GM21825 (cell line): Measurements from ENCODE around the gene ATP9A.
"Not testable (repeated sequence)": the region's sequence is repeated elsewhere in the genome, so short reads cannot be mapped to it uniquely, and the experiment has no call there.

Experiments
- ATAC-seq: cut with Tn5 transposase; IDR thresholded peaks from one replicate; pipeline ENCODE4 v1.9.1; 2021; ENCODE audit warnings: mild to moderate bottlenecking, moderate library complexity; ENCODE audit not compliant: unreplicated experiment

ATP9A gene

GRCh38 chr20:51696304-51697071 is 71.7 kb downstream of the ATP9A start:
- ATAC-seq: no peak

DNA sequence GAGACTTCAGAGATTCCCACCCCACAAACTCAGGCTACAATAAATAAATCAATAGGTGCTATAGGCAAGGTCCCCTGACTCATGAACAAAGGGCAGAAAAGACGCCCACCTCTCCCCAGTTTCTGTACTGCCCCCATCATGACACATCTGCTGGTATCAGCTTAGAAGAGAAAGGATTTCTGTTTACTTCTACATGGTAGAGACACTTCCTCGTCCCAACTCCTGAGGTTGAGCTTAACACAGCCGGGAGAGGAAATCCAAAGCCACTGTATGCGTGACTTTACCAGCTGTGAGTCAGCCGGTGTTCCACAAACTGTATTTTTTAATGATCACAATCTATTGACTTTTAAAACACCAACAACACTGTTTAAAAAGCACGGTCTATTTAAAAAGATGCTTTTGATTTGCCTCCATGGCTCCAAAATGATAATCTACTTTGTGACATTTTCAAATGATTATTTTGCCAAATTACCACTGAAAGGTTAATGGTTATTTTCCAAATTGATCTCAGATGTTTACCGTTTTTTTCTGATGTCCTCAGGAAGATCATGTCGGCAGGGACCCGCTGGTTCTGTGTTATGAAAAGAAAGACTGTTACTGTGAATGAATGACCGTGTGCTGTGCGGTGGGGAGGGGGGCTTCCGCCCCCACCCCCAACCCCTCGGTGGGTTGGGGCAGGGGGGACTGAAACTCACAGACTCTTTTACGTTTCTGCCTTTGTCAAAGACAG is 72.5 kb downstream of the ATP9A start:
- ATAC-seq: no peak

DNA sequence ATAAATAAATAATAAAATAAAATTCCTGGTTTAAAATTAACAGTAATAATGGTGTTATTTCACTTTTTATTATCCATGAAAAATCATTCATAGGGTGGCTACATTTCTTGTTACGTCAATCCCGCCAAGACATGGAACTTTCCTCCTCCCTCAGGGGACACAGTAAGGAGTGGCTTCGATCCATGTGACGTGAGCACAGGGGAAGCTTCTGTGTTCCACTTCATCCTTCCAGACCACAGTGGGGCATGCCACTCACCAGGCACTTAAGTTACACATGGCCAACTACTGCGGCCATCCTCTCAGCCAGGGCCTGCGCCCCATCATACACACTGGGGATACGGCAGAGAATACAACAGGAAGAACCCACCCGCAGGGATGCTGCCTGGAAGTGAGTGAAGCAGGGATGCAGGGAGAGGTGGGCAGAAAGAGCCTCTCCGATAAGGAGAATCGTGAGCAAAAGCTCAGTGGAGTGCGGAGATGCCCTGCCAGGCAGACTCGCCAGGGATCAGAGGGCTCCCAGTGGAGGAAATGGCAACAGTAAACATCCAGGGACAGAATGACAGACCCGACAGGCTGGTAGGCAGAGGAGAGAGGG is 75.3 kb downstream of the ATP9A start:
- ATAC-seq: no peak

- no peak for ATAC-seq
Observed at GRCh38 chr20:51691703-51692102, 76.5 kb downstream of the ATP9A start.

DNA sequence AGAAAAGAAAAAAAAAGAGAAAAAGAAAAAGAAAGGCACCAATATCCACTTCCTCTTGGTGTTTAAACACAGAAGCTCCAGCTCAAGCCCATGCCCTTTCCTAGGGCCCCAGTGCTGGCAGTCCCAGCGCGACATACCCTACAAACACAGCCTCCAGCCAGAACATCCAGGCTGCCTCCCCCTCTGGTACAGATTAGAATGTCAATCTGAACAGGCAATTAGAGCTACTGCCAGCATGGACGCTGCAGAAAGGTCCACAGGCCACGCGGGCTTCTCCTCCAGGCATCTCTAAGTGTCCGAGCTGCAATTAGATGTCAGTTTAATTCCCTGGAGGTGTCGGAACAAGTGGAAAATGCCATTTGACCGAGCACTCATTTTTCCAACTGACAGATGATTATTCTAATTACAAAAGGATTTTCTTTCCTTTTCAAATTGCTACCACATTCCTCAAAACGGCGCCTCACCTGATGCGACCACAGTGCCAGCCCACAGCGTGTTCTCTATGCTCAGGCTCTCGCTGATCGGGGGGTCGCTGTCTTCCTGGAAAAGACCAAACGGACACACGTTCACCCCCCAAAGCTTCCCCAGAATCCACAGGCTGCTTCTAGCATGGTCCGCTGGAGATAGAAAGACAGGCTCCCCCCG is 79.5 kb downstream of the ATP9A start:
- no peak for ATAC-seq

- ATAC-seq: no peak
Observed at GRCh38 chr20:51687630-51688029, 80.6 kb downstream of the ATP9A start.

- no peak for ATAC-seq
Observed at GRCh38 chr20:51687108-51687507, 81.1 kb downstream of the ATP9A start.

- not testable (repeated sequence) for ATAC-seq
Observed at GRCh38 chr20:51685494-51685893, 82.7 kb downstream of the ATP9A start.

GRCh38 chr20:51680067-51680749 is 88.0 kb downstream of the ATP9A start:
- no peak for ATAC-seq

DNA sequence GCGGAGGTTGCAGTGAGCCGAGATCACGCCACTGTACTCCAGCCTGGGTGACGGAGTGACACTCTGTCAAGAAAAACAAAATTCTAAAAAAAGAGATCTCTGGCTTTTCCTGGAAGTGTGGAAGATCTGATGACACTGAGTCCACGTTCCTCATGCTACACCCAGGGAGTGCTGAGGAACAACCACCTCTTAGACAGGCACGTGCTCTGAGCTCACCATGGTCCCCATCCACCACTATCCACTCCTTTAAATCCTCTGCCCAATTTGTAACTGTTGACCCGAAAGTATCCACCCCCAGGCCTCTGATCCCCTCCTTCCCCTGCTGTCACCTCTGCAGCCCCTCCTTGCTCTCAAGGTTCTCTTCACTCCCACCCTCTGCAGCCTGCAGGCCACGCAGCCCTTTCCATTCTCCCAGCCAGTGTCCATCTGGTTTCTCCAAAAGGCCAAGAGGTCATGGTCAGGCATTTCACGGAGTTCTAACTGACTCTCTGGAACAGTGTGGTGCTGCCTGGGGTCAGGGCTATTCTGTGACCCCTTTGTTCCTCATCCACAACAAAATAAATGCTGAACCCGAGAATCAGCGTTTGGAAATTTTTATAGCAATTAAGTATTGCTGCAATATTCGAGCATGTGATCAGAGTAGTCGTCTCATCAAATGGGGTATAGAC is 88.8 kb downstream of the ATP9A start:
- no peak for ATAC-seq

DNA sequence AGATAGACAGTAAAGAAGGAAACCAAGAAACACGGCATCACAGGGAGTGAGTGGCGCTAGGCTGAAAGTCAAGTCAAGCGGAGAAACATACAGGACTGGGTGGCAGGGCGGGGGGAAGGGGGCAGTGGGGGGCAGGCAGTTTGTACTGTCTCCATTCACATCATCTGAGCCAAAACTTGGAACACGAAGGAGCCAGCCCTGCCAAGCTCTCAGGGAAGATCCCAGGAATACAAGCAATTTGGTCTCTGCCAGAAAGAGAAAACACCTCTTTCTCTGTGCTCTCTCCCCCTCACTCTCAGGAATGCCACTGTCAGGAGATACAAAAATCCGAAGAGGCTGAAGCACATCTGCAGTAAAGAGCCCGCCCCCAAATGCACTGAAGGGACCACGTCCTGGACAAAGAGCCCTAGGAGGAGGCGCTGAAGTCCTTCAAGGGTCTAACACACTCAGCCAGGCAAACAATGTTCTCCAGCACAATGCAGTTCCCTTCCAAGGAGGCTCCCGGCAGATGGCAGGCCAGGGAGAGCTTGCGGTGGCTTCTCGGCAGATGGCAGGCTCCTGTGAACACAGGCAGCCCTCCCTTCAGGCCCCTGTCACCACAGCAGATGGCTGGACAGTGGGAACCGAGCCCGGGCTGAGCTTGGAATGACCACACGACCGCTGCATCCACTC is 90.0 kb downstream of the ATP9A start:
- no peak for ATAC-seq

GRCh38 chr20:51668947-51669346 is 99.2 kb downstream of the ATP9A start:
- no peak for ATAC-seq

GRCh38 chr20:51668515-51668914 is 99.7 kb downstream of the ATP9A start:
- ATAC-seq: no peak

DNA sequence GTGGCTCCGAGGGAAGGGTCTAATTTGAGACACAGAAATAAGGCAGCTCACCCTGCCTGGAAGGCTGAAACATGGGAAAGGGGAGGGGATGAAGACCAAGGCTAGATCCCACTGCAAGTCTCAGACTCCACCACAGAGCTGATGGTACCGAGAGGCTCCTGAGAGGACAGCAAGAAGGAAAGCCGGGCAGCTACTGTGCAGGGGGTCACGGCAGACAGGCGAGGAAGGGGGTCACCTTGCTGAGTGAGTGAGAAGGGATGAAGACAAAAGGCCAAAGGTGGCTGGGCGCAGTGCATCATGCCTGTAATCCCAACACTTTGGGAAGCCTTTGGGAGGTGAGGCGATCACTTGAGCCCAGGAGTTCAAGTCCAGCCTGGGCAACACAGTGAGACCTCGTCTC is 100.7 kb downstream of the ATP9A start:
- no peak for ATAC-seq

- no peak for ATAC-seq
Observed at GRCh38 chr20:51667002-51667408, 101.2 kb downstream of the ATP9A start.

DNA sequence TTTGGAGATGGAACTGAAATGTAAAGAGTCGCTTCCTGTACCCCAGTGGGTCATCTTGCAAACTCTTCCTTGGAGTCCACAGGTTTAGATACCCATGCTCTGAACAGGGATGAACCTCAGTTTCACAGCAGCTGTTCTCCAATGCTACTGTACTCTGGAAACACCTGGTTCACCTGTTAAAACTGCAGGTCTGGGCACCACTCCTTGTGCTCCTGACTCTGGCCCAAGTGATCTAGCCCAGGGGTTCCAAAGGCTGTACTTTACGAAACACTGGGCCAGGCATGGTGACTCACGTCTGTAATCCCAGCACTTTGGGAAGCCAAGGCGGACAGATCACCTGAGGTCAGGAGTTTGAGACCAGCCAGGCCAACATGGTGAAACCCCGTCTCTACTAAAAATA is 102.1 kb downstream of the ATP9A start:
- ATAC-seq: no peak

DNA sequence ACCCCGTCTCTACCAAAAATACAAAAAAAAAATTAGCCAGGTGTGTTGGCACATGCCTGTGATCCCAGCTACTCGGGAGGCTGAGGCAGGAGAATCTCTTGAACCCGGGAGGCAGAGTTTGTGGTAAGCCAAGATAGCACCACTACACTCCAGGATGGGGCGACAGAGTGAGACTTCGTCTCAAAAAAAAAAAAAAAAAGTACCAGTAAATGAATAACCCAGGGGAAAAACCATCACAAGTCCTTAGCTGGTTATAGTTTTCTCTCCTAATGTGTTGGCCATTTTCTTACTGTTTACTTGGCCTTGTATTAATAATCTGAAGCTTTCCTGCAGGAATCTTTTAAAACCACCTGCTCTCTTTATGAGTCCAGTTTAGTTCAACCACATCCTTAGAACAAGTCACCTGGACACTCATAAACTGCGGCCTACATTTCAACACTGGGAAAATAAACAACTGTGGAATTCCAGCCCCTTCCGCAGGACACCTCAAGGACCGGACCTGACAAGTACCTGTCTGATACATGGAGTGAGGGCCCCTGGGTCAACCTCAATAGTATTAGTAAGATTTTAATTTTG is 102.6 kb downstream of the ATP9A start:
- no peak for ATAC-seq

DNA sequence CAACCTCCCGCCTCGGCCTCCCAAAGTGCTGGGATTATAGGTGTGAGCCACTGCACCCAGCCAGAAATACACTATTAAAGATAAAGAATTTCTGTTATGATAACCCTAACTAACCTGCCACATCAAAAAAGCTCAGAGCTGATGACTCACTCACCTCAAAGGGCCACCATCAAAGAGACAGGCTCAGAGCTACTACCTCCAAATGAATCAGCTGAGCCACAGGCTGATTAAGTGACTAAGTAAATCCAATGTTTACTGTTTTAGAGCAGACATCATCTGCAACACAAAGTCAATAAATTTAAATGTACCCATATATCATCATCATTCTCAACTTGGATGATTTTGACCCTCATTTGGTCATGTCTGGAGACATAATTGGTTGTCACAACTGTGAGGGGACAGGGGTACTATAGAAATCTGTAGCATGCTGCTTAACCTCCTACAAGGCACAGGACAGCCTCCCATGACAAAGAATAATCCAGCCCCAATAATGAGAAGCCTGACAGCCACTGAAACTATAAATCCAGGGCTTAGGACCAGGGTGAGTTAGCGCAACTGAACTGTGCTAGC is 106.5 kb downstream of the ATP9A start:
- no peak for ATAC-seq
